Measurements from ENCODE around the gene PHACTR4.
"Not testable (repeated sequence)": the region's sequence is repeated elsewhere in the genome, so short reads cannot be mapped to it uniquely, and the experiment has no call there.

The PHACTR4 gene

DNA sequence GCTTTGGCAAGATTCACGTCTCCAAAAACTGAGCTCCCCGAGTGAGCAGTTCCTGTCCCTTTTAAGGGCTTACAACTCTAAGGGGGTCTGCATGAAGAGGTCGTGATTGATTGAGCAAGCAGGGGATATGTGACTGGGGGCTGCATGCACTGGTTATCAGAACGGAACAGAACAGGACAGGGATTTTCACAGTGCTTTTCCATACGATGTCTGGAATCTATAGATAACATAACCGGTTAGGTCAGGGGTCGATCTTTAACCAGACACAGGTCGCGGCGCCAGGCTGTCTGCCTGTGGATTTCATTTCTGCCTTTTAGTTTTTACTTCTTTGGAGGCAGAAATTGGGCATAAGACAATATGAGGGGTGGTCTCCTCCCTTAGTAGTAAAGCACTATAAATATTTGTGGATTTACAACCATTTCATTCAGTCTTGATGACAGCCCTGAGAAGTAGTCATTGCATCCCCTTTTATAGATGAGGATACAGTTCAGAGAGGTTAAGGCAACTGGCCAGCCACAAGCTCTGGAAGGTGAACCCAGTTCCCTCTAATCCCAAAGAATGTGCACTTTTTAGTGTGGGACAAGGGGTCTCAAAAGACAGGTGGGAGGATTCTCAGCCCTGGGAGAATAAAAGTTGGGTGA lies 155.6 kb downstream of the PHACTR4 start:
- DNase-seq: not testable (repeated sequence)

DNA sequence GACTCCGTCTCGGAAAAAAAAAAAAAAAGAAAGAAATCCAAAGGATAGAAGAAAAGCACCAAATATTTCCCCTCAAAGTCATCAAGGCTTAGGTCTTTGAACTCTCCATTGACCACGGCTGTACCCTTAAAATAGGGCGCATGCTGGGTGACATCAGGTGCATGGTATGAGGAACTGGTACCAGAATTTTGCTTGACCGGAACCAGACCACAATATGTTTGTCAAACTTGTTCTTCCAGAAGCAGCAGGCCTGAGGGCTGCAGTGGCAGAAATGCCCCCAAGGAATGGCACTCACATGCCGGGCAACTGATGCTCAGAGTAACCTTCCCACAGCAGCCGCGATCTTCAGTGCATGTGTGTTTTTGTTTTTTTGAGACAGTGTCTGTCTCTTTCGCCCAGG lies 157.3 kb downstream of the PHACTR4 start:
- DNase-seq: no peak

DNA sequence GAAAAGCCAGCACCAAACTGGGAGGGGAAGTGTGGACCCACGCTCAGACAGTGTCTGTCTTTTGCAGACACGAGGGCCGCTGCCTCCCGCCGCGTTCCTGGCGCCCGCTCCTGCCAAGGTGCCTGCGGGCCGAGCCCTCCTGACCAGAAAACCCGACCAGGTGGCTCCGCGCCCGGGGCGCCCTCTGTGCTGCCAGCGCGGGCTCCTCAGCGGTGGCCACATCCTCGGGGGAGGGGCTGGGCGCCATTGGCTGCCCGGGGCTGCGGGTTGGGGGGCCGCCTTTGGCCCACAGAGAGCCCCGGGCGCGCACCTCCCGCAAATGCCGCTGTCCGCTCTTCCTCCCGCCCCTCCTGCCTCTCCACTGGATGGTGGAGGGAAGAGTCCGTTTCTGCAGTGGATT lies 160.9 kb downstream of the PHACTR4 start:
- no peak for DNase-seq

- no peak for DNase-seq
These were observed 165.1 kb downstream of the PHACTR4 start for GRCh38 chr1:28534671-28535070.

DNA sequence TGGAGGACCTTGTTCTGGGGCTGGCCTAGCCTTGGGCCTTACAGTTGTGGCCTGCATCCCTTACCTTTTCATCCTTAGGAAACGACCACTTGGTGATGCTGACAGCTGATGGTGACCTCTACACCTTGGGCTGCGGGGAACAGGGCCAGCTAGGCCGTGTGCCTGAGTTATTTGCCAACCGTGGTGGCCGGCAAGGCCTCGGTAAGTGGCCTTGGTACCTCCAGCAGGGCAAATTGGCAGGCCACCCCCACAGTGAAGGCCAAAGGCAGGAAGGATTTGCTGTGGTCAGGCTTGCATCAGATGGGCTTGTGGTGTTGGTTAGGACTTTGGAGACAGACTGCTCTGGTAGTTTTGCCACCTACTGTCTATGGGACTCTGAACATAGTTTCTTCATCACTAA lies 165.6 kb downstream of the PHACTR4 start:
- no peak for DNase-seq

- DNase-seq: peak in 6 of 14 donors; percentile 1 to 35 (median 6)
These were observed 168.1 kb downstream of the PHACTR4 start for GRCh38 chr1:28537457-28538199.

DNA sequence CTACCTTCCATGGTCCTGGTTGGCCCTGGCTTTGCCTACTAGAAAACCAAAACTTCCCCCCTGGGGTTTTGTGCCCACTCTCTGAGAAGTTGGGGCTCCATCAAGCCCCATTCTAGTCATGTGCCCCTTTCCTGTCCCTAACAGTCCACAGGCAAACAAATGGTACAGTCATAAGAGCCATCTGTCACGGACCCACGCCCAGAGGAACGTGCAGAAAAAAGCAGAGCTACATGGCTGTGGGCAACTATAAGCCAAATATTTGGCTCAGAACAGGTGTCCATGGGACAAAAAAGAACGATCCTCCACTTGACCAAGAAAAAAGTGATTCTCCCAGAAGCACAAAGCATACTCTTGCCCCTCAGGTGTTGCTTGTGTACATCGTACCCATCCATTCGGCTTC lies 168.7 kb downstream of the PHACTR4 start:
- DNase-seq: peak in 1 of 14 donors; percentile 9

DNA sequence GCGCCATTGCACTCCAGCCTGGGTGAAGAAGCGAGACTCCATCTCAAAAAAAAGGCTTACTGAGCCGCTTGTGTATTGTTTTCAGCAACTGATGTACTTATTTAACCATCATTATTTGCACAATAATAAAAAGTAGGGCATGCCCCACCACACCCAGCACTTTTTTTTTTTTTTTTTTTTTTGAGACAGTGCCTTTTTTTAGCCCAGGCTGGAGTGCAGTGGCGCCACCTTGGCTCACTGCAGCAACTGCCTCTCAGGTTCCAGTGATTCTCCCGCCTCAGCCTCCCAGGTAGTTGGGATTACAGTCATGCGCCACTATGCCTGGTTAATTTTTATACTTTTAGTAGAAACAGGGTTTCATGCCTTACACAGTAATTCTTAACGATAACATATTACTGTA lies 171.1 kb downstream of the PHACTR4 start:
- no peak for DNase-seq

DNA sequence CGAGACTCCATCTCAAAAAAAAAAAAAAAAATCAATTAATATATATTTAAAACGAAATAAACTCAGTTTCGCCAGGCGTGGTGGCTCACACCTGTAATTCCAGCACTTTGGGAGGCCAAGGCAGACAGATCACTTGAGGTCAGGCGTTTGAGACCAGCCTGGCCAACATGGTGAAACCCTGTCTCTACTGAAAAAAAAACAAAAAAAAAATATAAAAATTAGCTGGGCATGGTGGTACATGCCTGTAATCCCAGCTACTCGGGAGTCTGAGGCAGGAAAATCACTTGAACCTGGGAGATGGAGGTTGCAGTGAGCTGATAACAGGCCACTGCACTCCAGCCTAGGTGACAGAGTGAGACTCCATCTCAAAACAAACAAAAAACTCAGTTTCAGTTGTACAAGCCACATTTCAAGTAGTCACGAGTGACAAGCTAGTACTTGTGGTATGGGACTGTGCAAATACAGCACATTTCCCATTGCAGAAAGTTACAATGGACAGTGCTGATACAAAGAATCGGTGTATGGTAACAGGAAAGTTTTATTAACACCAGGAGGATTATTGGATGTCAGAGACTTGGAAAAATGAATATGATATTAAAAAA lies 172.0 kb downstream of the PHACTR4 start:
- not testable (repeated sequence) for DNase-seq

GRCh38 chr1:28545246-28545628 lies 175.7 kb downstream of the PHACTR4 start:
- no peak for DNase-seq

DNA sequence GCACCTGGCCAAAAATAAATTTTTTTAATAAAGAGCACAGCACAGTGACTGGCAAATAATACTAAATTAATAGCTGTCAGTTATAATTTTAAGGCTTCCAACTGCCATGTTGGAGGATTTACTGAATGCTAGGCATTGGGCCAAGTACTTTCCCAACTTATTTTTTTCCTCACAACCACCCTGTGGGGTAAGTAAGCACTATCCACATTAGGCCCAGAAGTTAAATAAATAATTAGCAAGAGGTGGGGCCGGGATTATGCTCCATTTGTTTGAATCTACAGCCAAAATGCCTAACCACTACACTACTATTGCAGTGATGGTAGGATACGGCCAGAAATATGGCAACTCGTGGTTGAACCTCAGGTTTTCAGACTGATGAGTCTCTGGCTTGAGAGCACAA lies 178.8 kb downstream of the PHACTR4 start:
- no peak for DNase-seq
